ENCODE measurements around the gene PGAP3.

DNA sequence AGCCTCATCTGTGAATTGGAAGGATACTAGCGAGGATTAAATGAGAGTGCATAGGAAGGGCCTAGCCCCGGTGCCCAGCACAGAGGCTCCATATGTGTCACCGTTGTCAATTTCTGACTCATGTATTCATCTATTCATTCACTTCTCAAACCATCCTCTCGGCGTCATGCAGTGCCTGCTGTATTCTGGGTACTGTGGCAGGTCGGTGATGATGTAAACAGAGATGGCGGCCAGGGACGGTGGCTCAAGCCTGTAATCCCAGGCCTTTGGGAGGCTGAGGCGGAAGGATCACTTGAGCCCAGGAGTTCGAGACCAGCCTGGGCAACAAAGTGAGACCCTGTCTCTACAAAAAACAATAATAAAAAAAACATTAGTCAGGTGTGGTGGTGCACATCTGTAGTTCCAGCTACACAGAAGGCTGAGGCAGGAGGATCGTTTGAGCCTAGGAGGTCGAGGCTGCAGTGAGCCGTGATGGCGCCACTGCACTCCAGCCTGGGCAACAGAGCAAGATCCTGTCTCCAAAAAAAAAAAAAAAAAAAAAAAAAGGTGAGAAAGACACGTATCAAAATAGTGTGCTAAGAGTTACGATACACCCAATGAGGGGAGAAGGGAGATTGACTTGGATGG, 65.4 kb downstream of the PGAP3 start:
- TF ChIP-seq, protein P1, sequence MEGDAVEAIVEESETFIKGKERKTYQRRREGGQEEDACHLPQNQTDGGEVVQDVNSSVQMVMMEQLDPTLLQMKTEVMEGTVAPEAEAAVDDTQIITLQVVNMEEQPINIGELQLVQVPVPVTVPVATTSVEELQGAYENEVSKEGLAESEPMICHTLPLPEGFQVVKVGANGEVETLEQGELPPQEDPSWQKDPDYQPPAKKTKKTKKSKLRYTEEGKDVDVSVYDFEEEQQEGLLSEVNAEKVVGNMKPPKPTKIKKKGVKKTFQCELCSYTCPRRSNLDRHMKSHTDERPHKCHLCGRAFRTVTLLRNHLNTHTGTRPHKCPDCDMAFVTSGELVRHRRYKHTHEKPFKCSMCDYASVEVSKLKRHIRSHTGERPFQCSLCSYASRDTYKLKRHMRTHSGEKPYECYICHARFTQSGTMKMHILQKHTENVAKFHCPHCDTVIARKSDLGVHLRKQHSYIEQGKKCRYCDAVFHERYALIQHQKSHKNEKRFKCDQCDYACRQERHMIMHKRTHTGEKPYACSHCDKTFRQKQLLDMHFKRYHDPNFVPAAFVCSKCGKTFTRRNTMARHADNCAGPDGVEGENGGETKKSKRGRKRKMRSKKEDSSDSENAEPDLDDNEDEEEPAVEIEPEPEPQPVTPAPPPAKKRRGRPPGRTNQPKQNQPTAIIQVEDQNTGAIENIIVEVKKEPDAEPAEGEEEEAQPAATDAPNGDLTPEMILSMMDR (IDR thresholded peaks at IDR 0.05; ENCODE audit: low read length), result no peak
- TF ChIP-seq EZH2 (IDR thresholded peaks at IDR 0.05; ENCODE audit: borderline replicate concordance, low read length), result no peak
